Gastroesophageal sphincter (tissue), 4 donors: ENCODE measurements around the gene COX6B1. TPM values are rescaled to one million over a fixed set of nuclear protein-coding genes. Genes with fewer than 3 reads are reported as not detected.
A peak's percentile ranks its signal among the peaks of the same experiment; 100 is the strongest.

Source experiments
- ATAC-seq: fragments of 150-250 bp; one replicate; pipeline ENCODE4 v1.9.1; 2016; ENCODE audit warnings: mild to moderate bottlenecking, moderate library complexity
- H3K27ac ChIP-seq, 4 donors: fragments of 200-600 bp; sonication (generic) in 3 of 4; 1 replicate in 3 of 4; 2 replicates in 1 of 4; pipeline ENCODE4 v1.5.1; 2016 to 2019
- H3K27me3 ChIP-seq: fragments of 200-600 bp; sonication (generic); one replicate; pipeline ENCODE4 v1.5.1; 2019
- H3K36me3 ChIP-seq, 2 donors: fragments of 200-600 bp; sonication (generic); one replicate each; pipeline ENCODE4 v1.5.1; 2019; ENCODE audit warnings: control low read depth in 1 of 2
- H3K4me1 ChIP-seq, 3 donors: fragments of 200-600 bp; sonication (generic); 1 replicate in 2 of 3; 2 replicates in 1 of 3; pipeline ENCODE4 v1.5.1; 2016 to 2019; ENCODE audit warnings: control low read depth in 2 of 3
- H3K4me3 ChIP-seq, 2 donors: fragments of 200-600 bp; sonication (generic); one replicate each; pipeline ENCODE4 v1.5.1; 2019; ENCODE audit warnings: mild to moderate bottlenecking in 1 of 2, moderate library complexity in 1 of 2
- H3K9me3 ChIP-seq, 3 donors: fragments of 200-600 bp; sonication (generic); one replicate each; pipeline ENCODE4 v1.5.1; 2017 to 2019; ENCODE audit warnings: control low read depth in 2 of 3
- EP300 ChIP-seq: sonication (generic); formaldehyde crosslinking; IDR thresholded peaks from one replicate; pipeline ENCODE4 v1.6.1; 2017; ENCODE audit warnings: antibody characterized with exemption, mild to moderate bottlenecking
- POLR2A ChIP-seq, 2 donors: fragments of 450-650 bp; IDR thresholded peaks; one replicate each; pipeline ENCODE4 v1.6.1; 2017; ENCODE audit warnings: antibody characterized with exemption in 2 of 2, mild to moderate bottlenecking in 2 of 2, moderate library complexity in 1 of 2
- POLR2AphosphoS5 ChIP-seq: sonication (generic); formaldehyde crosslinking; IDR thresholded peaks from one replicate; pipeline ENCODE4 v1.6.1; 2017; ENCODE audit warnings: antibody characterized with exemption
- WGBS, 2 donors: methylation state at CpG; one replicate each; pipeline ENCODE4 v1.1.5; 2018; ENCODE audit warnings: low coverage in 1 of 2; 5-methylcytosine and 5-hydroxymethylcytosine counted together
- total RNA-seq, 4 donors: library from RNA; depleted of rRNA; stranded (reverse); fragments of >200 nt; gene quantifications; one replicate each; pipeline ENCODE4 v1.1.0, GENCODE V29; 2016
- TF ChIP-seq, protein P1 (sequence below), 4 experiments: fragments of 200-600 bp in 2 of 4; fragments of 450-650 bp in 2 of 4; sonication (generic) in 1 of 4; IDR thresholded peaks; one replicate each; pipeline ENCODE4 v1.5.1; 2017 to 2019; ENCODE audit warnings: antibody characterized with exemption in 4 of 4, mild to moderate bottlenecking in 2 of 4, moderate library complexity in 2 of 4

Gene COX6B1
- total RNA-seq, 4 donors from 2014 or later: 403 to 607 (median 414) TPM

GRCh38 chr19:35608251-35608650 lies 39.9 kb upstream of the COX6B1 start:
- Histone ChIP-seq H3K27me3 (peaks cover 3% of the 10 kb centered on the region), H3K4me1 (peaks cover 0 to 14% (median 9%) of the 10 kb centered on the region in 3 donors), H3K36me3 (no peaks in the 10 kb centered on the region), H3K4me3 (no peak overlapping the region), H3K9me3 (peaks cover 0 to 13% (median 0%) of the 10 kb centered on the region in 3 donors), H3K27ac (no peak overlapping the region)
- ATAC-seq: no peak
- WGBS, 2 donors: 66 to 67% methylated on average over 2 of the region's 2 CpGs
- TF ChIP-seq, protein P1, sequence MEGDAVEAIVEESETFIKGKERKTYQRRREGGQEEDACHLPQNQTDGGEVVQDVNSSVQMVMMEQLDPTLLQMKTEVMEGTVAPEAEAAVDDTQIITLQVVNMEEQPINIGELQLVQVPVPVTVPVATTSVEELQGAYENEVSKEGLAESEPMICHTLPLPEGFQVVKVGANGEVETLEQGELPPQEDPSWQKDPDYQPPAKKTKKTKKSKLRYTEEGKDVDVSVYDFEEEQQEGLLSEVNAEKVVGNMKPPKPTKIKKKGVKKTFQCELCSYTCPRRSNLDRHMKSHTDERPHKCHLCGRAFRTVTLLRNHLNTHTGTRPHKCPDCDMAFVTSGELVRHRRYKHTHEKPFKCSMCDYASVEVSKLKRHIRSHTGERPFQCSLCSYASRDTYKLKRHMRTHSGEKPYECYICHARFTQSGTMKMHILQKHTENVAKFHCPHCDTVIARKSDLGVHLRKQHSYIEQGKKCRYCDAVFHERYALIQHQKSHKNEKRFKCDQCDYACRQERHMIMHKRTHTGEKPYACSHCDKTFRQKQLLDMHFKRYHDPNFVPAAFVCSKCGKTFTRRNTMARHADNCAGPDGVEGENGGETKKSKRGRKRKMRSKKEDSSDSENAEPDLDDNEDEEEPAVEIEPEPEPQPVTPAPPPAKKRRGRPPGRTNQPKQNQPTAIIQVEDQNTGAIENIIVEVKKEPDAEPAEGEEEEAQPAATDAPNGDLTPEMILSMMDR (IDR thresholded peaks at IDR 0.05): no peak
- TF ChIP-seq POLR2AphosphoS5 (no peak), EP300 (no peak), POLR2A (IDR thresholded peaks at IDR 0.05) (no peak)

- no peak for TF ChIP-seq EP300
- no peak for TF ChIP-seq POLR2A (IDR thresholded peaks at IDR 0.05)
- TF ChIP-seq, protein P1 (IDR thresholded peaks at IDR 0.05): no peak
- no peak for TF ChIP-seq POLR2AphosphoS5
- ATAC-seq: no peak
- Histone ChIP-seq H3K36me3 (peaks cover 0 to 6% of the 10 kb centered on the region in 2 donors), H3K4me1 (peaks cover 0 to 18% (median 9%) of the 10 kb centered on the region in 3 donors), H3K4me3 (no peak overlapping the region), H3K27ac (no peak overlapping the region), H3K9me3 (peaks cover 0 to 13% (median 0%) of the 10 kb centered on the region in 3 donors), H3K27me3 (no peaks in the 10 kb centered on the region)
- 62 to 78% methylated on average over 2 to 5 of the region's 6 CpGs for whole genome bisulfite sequencing, 2 donors
These were observed 38.2 kb upstream of the COX6B1 start for GRCh38 chr19:35609851-35610353.

DNA sequence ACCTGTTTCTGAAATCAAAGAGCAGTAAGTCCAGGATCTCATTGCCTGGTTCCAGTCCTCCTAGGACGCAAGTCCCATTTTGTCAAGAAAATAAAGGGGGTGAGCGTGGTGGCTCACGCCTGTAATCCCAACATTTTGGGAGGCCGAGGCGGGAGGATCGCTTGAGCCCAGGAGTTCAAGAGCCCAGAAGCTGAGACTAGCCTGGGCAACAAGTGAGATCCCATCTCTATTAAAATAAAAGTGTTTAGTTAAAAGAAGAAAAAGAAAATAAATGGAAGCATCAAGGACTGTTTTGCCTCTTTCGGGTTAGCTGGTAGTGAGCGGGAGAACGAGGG lies 35.9 kb upstream of the COX6B1 start:
- H3K9me3 ChIP-seq: peaks cover 0 to 10% (median 0%) of the 10 kb centered on the region in 3 donors
- 20 to 27% methylated on average over 4 to 9 of the region's 9 CpGs for WGBS, 2 donors
- H3K36me3 ChIP-seq: peaks cover 0 to 29% of the 10 kb centered on the region in 2 donors
- H3K27me3 ChIP-seq: no peaks in the 10 kb centered on the region
- peak overlapping the region; percentile 58 to 79 for H3K4me3 ChIP-seq
- no peak for ATAC-seq
- H3K4me1 ChIP-seq: peaks cover 0 to 18% (median 9%) of the 10 kb centered on the region in 3 donors
- peak overlapping the region in 3 of 4 donors; percentile 58 to 79 (median 78) for H3K27ac ChIP-seq
- TF ChIP-seq EP300 (no peak), POLR2AphosphoS5 (no peak), POLR2A (IDR thresholded peaks at IDR 0.05) (no peak)
- TF ChIP-seq, protein P1 (IDR thresholded peaks at IDR 0.05): no peak

GRCh38 chr19:35612559-35613321 lies 35.4 kb upstream of the COX6B1 start, which contains the start of gene HAUS5:
HAUS5 (plus strand) TSS chr19:35612735; CDS start chr19:35612795, 60 bp downstream.
- no peak for TF ChIP-seq EP300
- TF ChIP-seq, protein P1 (IDR thresholded peaks at IDR 0.05): peak in 1 of 4 experiments; percentile 30
- peak; percentile 46 for TF ChIP-seq POLR2AphosphoS5
- TF ChIP-seq POLR2A (IDR thresholded peaks at IDR 0.05): peak in 1 of 2 donors; percentile 19
- Histone ChIP-seq H3K4me3 (peak within 1 kb of the TSS; percentile 58 to 79), H3K36me3 (peaks cover 0 to 35% of the 10 kb centered on the region in 2 donors), H3K9me3 (peaks cover 0 to 5% (median 0%) of the 10 kb centered on the region in 3 donors), H3K27me3 (no peaks in the 10 kb centered on the region), H3K27ac (peak within 1 kb of the TSS in 3 of 4 donors; percentile 58 to 79 (median 78)), H3K4me1 (peaks cover 0 to 18% (median 9%) of the 10 kb centered on the region in 3 donors)
- WGBS, 2 donors: 0% methylated on average over 8 to 10 of the region's 47 CpGs
- peak; percentile 99 for ATAC-seq
